Right lobe of liver (tissue), 6 donors: ENCODE measurements around the gene PDIK1L. TPM values are rescaled to one million over a fixed set of nuclear protein-coding genes. Genes with fewer than 3 reads are reported as not detected.

ENCODE experiments used
- ATAC-seq, 4 donors: fragments of 200-7000 bp; cut with Tn5 transposase; one replicate each; pipeline ENCODE4 v1.9.1; 2020; ENCODE audit warnings: mild to moderate bottlenecking in 4 of 4, moderate library complexity in 4 of 4
- DNase-seq, 3 donors: peaks; one replicate each; pipeline ENCODE4 v3.0.0-alpha.2; 2020
- H3K27ac ChIP-seq, 3 donors: fragments of 200-600 bp; one replicate each; pipeline ENCODE4 v1.8.0; 2022
- H3K27me3 ChIP-seq, 2 donors: fragments of 200-600 bp; one replicate each; pipeline ENCODE4 v1.8.0; 2022
- H3K36me3 ChIP-seq, 4 donors: fragments of 200-600 bp; sonication (generic) in 1 of 4; one replicate each; pipeline versions ENCODE4 v1.5.1 to v1.8.0; 2017 to 2022; ENCODE audit warnings: control low read depth in 1 of 4
- H3K4me1 ChIP-seq, 4 donors: fragments of 200-600 bp; sonication (generic) in 1 of 4; one replicate each; pipeline versions ENCODE4 v1.5.1 to v1.8.0; 2017 to 2022; ENCODE audit warnings: control low read depth in 1 of 4
- H3K4me3 ChIP-seq, 3 donors: fragments of 200-600 bp; one replicate each; pipeline ENCODE4 v1.8.0; 2022
- H3K9me3 ChIP-seq, 4 donors: fragments of 200-600 bp; sonication (generic) in 1 of 4; one replicate each; pipeline versions ENCODE4 v1.5.1 to v1.8.0; 2017 to 2022; ENCODE audit warnings: control low read depth in 1 of 4
- CTCF ChIP-seq, 4 donors: fragments of 200-600 bp in 3 of 4; fragments of 450-650 bp in 1 of 4; IDR thresholded peaks; one replicate each; pipeline versions ENCODE4 v1.5.1 to v1.8.0; 2016 to 2022; ENCODE audit warnings: antibody characterized with exemption in 4 of 4, mild to moderate bottlenecking in 2 of 4
- POLR2A ChIP-seq: fragments of 450-650 bp; IDR thresholded peaks from one replicate; pipeline ENCODE4 v1.6.1; 2017; ENCODE audit warnings: antibody characterized with exemption, mild to moderate bottlenecking
- WGBS: methylation state at CpG from one replicate; pipeline ENCODE4 v1.1.6; 2018; ENCODE audit warnings: low coverage, low lambda C conversion rate; ENCODE audit not compliant: insufficient coverage; ENCODE audit errors: missing lambda C conversion rate; 5-methylcytosine and 5-hydroxymethylcytosine counted together
- intact Hi-C, 2 donors: fragments of 100-400 bp; cut with DNase I; formaldehyde crosslinking; loops; one replicate each; pipeline versions ENCODE4 v1.11.2 to v1.14.1; 2022
- total RNA-seq, 6 experiments: library from RNA; depleted of rRNA in 2 of 6; stranded (reverse); fragments of >200 nt in 2 of 6; fragmentation: NEBNext Ultra II Directional in 3 of 6; extraction: Animal tissue kit (Norgen Biotek cat#: 25700) in 3 of 6; gene quantifications; one replicate each; pipeline versions ENCODE4 v1.1.0 to v1.2.4, GENCODE V29; 2016 to 2023
- donor health status: DM: no; HTN: yes; CAD: no.
- donor health status: DM: no; HTN: no; CAD: no.
- donor health status: DM: no; HTN: no; CAD: no.
- donor health status: DM: no; HTN: yes; CAD: no.
- donor health status: DM: no; HTN: yes; CAD: no.

The PDIK1L gene
- total RNA-seq, 6 experiments from 2014 or later: 3.8 to 7.5 (median 5.1) TPM

GRCh38 chr1:26083208-26083607, 28.4 kb upstream of the PDIK1L start:
- TF ChIP-seq POLR2A (no peak), CTCF (IDR thresholded peaks at IDR 0.05) (no peak)
- H3K4me3 ChIP-seq: no peak overlapping the region
- no peak overlapping the region for H3K27ac ChIP-seq
- 57% methylated on average over 2 of the region's 5 CpGs for WGBS
- H3K4me1 ChIP-seq: peaks cover 0 to 5% (median 0%) of the 10 kb centered on the region in 4 donors
- no peaks in the 10 kb centered on the region for H3K27me3 ChIP-seq
- ATAC-seq (no peak), DNase-seq (no peak)
- no peaks in the 10 kb centered on the region for H3K9me3 ChIP-seq
- H3K36me3 ChIP-seq: no peaks in the 10 kb centered on the region
- intact Hi-C loops: no loop called here

- WGBS: 62% methylated on average over 2 of the region's 2 CpGs
- TF ChIP-seq CTCF (IDR thresholded peaks at IDR 0.05) (no peak), POLR2A (no peak)
- H3K9me3 ChIP-seq: no peaks in the 10 kb centered on the region
- peaks cover 0 to 5% (median 0%) of the 10 kb centered on the region in 4 donors for H3K4me1 ChIP-seq
- DNase-seq: no peak
- H3K4me3 ChIP-seq: no peak overlapping the region
- H3K27me3 ChIP-seq: no peaks in the 10 kb centered on the region
- no peak overlapping the region for H3K27ac ChIP-seq
- intact Hi-C loops: no loop called here
- no peaks in the 10 kb centered on the region for H3K36me3 ChIP-seq
- ATAC-seq: no peak
These were observed 27.5 kb upstream of the PDIK1L start for GRCh38 chr1:26084091-26084561.

GRCh38 chr1:26084844-26085243, 26.8 kb upstream of the PDIK1L start:
- ATAC-seq: no peak
- WGBS: 79% methylated on average over 2 of the region's 2 CpGs
- H3K36me3 ChIP-seq: no peaks in the 10 kb centered on the region
- no peak overlapping the region for H3K4me3 ChIP-seq
- DNase-seq: no peak
- H3K4me1 ChIP-seq: peaks cover 0 to under 1% (median 0%) of the 10 kb centered on the region in 4 donors
- H3K9me3 ChIP-seq: no peaks in the 10 kb centered on the region
- H3K27me3 ChIP-seq: no peaks in the 10 kb centered on the region
- no peak overlapping the region for H3K27ac ChIP-seq
- intact Hi-C loops: no loop called here
- no peak for TF ChIP-seq POLR2A
- no peak for TF ChIP-seq CTCF (IDR thresholded peaks at IDR 0.05)

GRCh38 chr1:26089125-26089524, 22.5 kb upstream of the PDIK1L start:
- Histone ChIP-seq H3K36me3 (no peaks in the 10 kb centered on the region), H3K9me3 (no peaks in the 10 kb centered on the region), H3K27me3 (no peaks in the 10 kb centered on the region), H3K27ac (no peak overlapping the region), H3K4me1 (no peaks in the 10 kb centered on the region), H3K4me3 (no peak overlapping the region)
- no peak for DNase-seq
- 95% methylated on average over 3 of the region's 3 CpGs for WGBS
- intact Hi-C loops: no loop called here
- no peak for TF ChIP-seq CTCF (IDR thresholded peaks at IDR 0.05)
- TF ChIP-seq POLR2A: no peak
- no peak for ATAC-seq

- H3K27me3 ChIP-seq: no peaks in the 10 kb centered on the region
- DNase-seq: no peak
- 56% methylated on average over 3 of the region's 3 CpGs for WGBS
- H3K4me3 ChIP-seq: no peak overlapping the region
- H3K36me3 ChIP-seq: no peaks in the 10 kb centered on the region
- no peaks in the 10 kb centered on the region for H3K4me1 ChIP-seq
- no peak overlapping the region for H3K27ac ChIP-seq
- no peak for ATAC-seq
- no peak for TF ChIP-seq CTCF (IDR thresholded peaks at IDR 0.05)
- TF ChIP-seq POLR2A: no peak
- intact Hi-C loops: no loop called here
- H3K9me3 ChIP-seq: no peaks in the 10 kb centered on the region
These were observed 20.7 kb upstream of the PDIK1L start for GRCh38 chr1:26090893-26091292.
